ES-I3 (cell line): Measurements from ENCODE around the gene CTU1.

ENCODE experiments used
- H3K36me3 ChIP-seq: 2 replicates; pipeline ENCODE4 v1.6.1; 2013; ENCODE audit warnings: mild to moderate bottlenecking, low read length, control low read depth, moderate library complexity; ENCODE audit not compliant: insufficient read depth
- H3K4me1 ChIP-seq: 2 replicates; pipeline ENCODE4 v1.6.1; 2013; ENCODE audit warnings: mild to moderate bottlenecking, control low read depth, low read length; ENCODE audit not compliant: insufficient read depth
- H3K9ac ChIP-seq: 2 replicates; pipeline ENCODE4 v1.6.1; 2013; ENCODE audit warnings: low read depth, mild to moderate bottlenecking, low read length, moderate library complexity
- H3K9me3 ChIP-seq: 2 replicates; pipeline ENCODE4 v1.6.1; 2013; ENCODE audit warnings: mild to moderate bottlenecking, low read length, moderate library complexity; ENCODE audit not compliant: control insufficient read depth, insufficient read depth

The CTU1 gene

DNA sequence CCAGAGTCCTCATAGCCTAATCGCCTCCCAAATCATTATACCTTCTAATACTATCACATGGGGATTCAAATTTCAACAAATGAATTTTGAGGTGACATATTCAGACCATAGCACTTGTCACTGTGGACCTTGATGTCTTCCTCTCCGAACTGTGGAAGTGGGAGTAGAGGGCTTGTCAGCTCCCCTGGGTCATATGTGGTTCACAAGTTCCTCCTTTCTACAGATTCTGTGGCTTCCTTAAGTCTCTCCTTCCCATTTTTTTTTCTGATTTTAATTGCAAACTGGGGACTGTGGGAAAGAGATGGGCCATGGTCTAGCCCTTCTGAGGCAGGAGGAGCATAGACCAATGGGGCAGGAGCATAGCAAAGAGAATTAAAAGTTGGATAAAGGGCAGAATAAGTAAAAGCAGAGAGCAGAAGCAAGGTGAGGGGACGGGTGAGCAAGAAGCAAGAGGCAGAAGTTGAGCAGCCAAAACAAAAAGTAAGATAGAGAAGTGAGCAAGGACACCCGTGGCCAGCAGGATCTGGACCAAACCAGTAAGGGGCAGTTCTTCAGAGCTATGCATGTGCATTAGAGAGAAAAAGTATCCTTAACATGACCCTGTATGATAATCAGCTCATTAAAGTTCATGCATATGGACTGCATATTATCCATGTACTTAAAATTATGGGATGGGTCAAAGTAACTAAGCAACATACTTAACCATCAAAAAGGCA, 31.2 kb upstream of the CTU1 start:
- Histone ChIP-seq H3K9me3 (no peaks in the 10 kb centered on the region), H3K9ac (no peak overlapping the region), H3K4me1 (peaks cover 4% of the 10 kb centered on the region; the same call in 1 of the 2 replicates), H3K36me3 (no peaks in the 10 kb centered on the region)

DNA sequence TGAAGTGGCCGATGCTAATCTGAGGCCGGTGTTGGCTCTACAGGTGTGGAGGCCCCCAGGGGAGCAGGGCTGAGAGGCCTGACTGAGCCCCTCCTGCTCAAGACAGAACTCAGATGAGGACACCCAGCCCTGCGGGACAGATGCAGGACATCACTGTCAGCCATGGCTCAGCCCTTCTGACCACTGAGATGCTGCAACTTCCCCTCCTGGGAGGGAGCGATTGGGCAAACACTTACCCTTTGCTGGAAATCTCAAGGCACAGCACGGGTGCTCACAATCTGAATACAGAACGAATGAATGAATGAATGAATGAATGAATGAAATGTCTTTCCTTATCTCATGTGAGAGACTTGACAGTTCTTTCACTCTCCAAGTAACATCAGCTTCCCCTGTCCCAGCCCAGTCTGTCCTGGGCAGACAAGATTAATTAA, 30.4 kb upstream of the CTU1 start:
- peaks cover 4% of the 10 kb centered on the region; the same call in 1 of the 2 replicates for H3K4me1 ChIP-seq
- H3K36me3 ChIP-seq = no peaks in the 10 kb centered on the region
- H3K9me3 ChIP-seq = no peaks in the 10 kb centered on the region
- H3K9ac ChIP-seq = no peak overlapping the region

DNA sequence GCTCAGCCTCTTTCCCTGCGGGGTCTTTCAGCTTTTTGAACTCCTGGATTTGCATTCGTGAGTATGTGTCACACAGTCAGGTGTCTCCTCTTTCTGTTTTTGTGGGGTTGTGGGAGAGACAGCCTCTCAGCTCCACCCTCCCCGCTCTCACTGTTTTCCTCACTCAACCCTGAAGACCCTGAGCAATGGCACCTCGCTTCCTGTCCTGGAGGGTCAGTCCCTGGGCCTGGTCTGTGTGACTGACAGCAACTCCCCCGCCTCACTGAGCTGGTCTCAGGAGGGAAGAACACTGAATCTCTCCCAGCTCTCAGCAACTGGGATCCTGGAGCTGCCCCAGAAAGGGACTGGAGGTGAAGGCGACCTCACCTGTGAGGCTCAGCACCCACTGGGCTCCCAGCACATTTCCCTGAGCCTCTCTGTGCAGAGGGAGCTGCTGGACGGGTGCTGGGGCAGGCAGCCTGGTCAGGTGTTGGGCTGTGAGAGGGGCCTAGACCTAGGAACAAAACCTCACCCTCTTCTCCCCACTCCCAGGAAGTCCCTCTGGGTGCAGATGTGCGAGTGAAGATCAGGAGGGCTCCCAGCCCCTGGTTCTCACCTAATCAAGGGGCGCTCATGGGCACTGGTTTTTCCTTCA, 29.7 kb upstream of the CTU1 start:
- H3K4me1 ChIP-seq = peaks cover 4% of the 10 kb centered on the region; the same call in 1 of the 2 replicates
- no peak overlapping the region for H3K9ac ChIP-seq
- H3K9me3 ChIP-seq = no peaks in the 10 kb centered on the region
- no peaks in the 10 kb centered on the region for H3K36me3 ChIP-seq

DNA sequence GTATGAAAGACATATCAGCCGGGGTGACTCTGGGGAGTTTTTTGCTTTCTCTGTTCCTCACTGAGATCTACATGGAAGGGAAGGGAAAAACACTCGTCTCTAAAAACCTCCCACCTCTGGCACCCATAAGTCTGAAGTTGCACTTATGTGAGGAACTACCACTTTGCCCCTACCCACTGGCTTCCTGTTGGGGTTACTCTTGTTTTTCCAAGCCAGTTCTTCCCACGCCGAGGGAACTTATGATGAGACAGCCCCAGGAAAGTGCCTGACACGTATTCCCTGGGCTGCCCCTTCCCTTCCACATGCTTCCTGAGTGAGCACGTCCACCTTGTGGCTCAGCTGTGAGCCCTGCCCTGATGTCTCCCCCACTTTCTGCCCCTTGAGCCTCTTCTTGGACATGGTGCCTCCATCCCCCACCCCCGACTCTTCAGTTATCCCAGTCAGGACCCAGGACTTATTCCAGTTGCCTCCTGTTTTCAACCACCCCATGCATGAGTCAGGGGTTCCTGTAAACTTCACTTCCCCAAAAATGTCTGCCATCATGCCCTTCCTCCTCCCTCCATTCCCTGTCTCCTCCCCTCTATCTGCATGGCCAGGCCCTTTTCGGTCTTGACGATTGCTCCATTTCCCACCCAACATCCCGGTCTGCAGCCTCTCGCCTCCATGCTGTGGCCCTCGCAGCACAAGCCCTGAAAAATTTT, 28.8 kb upstream of the CTU1 start:
- no peak overlapping the region for H3K9ac ChIP-seq

DNA sequence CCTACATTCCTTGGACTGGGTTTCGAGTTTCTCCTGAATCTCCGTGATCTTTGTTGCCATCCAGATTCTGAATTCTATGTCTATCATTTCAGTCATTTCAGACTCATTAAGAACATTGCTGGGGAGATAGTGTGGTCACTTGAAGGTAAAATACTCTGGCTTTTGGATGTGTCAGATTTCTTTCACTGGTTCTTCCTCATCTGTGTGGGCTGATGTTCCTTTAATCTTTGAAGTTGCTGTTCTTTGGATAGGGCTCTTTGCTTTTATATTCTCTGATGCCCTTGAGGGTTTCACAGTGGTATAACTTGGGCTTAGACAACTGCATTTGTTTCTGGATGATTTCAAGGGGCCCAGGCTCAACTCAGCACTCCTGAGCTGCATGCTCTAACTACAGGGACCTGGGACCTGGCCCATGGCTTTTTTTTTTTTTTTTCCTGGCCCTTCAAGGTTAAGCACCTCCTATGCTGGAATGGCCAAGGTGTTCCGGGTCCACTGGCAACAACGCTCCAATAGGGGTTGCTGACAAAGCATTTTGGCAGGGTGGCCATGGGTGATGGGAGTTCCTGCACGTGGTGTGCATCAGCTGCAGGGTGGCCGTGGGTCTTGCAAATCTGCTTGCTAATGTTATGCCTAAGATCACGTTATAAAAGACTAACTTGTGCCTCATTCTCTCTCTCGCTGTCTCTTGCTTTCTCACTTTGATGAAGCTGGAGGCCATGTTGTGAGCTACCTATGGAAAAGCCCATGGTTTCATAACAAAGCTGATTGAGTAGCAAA, 28.0 kb upstream of the CTU1 start:
- Histone ChIP-seq H3K36me3 (no peaks in the 10 kb centered on the region), H3K9ac (no peak overlapping the region), H3K4me1 (peaks cover 4% of the 10 kb centered on the region; the same call in 1 of the 2 replicates), H3K9me3 (no peaks in the 10 kb centered on the region)

More for the DNA sequence above, 28.8 kb upstream of the CTU1 start:
- no peaks in the 10 kb centered on the region for H3K36me3 ChIP-seq
- H3K9me3 ChIP-seq = no peaks in the 10 kb centered on the region
- H3K4me1 ChIP-seq = peaks cover 4% of the 10 kb centered on the region; the same call in 1 of the 2 replicates

DNA sequence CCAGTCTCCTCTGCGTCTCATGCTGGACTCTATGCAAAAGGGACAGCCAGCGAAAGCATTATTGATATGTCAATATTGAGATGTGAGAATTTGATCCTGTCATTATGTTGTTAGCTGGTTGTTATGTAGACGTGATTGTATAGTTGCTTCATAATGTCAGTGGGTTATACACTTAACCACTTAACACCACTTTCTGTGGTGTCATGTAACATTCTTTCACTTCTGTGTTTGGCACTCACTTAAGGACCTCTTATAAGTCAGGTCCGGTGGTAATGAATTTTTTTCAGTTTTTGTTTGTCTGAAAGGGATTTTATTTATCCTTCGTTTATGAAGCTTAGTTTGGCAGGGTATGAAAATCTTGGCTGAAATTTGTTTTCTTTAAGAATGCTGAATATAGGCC, 26.8 kb upstream of the CTU1 start:
- Histone ChIP-seq H3K9me3 (no peaks in the 10 kb centered on the region), H3K4me1 (no peaks in the 10 kb centered on the region)

DNA sequence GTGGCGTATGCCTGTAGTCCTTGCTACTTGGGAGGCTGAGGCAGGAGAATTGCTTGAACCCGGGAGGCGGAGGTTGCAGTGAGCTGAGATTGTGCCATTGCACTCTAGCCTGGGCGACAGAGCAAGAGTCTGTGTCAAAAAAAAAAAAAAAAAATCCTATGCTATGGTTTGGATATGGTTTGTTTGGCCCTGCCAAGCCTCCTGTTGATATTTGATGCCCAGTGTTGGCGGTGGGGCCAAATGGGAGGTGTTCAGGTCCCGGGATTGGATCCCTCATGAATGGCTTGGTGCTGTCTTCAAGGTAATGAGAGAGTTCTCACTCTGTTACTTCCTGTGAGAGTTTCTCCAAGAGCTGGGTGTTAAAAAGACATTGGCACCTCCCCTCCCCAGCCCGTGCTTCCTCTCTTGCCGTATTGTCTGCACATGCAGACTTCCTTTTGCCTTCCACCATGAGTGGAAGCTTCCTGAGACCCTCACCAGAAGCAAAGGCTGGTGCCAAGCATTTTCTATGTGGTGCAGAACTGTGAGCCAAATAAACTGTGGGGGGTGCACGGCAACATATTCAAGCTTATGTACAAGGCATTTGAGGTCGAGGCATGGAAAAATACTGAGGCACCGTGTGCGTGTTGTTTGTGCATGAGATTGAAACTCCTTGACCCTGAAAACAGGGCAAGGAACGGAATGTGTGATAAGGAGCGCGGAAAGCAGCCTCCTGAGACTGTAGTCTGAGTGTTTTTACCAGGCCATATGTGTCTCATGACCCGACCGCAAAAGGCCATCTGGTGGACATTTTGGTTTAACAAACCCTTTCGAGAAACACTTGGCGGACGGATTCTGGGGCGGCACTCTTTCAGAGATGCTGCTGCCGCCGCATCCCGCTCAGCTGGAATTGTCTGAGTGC, 23.8 kb upstream of the CTU1 start:
- Histone ChIP-seq H3K9me3 (no peaks in the 10 kb centered on the region), H3K4me1 (no peaks in the 10 kb centered on the region), H3K36me3 (no peaks in the 10 kb centered on the region), H3K9ac (no peak overlapping the region)

More for the DNA sequence above, 26.8 kb upstream of the CTU1 start:
- H3K9ac ChIP-seq = no peak overlapping the region
- no peaks in the 10 kb centered on the region for H3K36me3 ChIP-seq

DNA sequence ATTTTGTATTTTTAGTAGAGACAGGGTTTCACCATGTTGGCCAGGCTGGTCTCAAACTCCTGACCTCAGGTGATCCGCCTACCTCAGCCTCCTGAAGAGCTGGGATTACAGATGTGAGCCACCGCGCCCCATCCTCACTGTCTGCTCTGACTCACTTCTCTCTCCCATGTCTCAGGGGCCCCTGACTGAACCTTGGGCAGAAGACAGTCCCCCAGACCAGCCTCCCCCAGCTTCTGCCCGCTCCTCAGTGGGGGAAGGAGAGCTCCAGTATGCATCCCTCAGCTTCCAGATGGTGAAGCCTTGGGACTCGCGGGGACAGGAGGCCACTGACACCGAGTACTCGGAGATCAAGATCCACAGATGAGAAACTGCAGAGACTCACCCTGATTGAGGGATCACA, 21.5 kb upstream of the CTU1 start:
- Histone ChIP-seq H3K9me3 (no peaks in the 10 kb centered on the region), H3K9ac (no peak overlapping the region), H3K4me1 (no peaks in the 10 kb centered on the region), H3K36me3 (no peaks in the 10 kb centered on the region)

DNA sequence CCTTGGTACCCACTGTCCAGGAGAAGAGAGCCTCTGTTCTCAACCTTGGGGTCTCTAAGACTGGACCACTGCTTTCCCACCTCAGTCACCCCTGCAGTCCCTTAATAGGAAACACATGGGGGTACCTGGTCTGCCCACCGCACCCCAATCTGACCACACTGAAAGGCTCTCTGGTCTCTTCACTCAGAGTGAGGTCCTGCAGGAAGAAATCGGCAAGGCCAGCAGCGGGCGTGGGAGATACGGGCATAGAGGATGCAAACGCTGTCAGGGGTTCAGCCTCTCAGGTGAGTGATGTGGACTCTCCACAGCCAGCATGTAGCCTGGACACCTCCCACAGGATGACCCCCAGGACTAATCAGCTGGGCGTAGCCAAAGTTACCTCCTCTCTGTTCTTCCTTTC, 20.0 kb upstream of the CTU1 start:
- Histone ChIP-seq H3K9me3 (no peaks in the 10 kb centered on the region), H3K9ac (no peak overlapping the region), H3K4me1 (no peaks in the 10 kb centered on the region), H3K36me3 (no peaks in the 10 kb centered on the region)

DNA sequence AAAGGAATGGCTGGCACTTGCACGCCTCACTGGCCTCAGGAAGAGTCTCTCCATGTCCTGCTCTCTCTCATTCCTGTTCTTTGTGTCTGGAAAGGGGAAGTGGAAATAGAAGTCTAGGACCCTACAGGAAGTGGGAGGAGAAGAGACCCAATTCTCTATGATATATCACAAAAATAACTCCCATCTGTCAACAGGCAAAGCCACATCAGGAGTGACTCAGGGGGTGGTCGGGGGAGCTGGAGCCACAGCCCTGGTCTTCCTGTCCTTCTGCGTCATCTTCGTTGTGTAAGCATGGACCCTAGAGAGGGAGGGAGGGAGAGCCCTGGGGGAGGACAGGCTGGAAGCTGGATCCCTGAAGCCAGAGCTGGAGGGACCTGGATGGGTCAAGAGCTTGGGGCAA, 19.5 kb upstream of the CTU1 start:
- H3K4me1 ChIP-seq = peaks cover under 1% of the 10 kb centered on the region; the same call in 1 of the 2 replicates
- H3K36me3 ChIP-seq = no peaks in the 10 kb centered on the region
- no peak overlapping the region for H3K9ac ChIP-seq
- H3K9me3 ChIP-seq = no peaks in the 10 kb centered on the region

DNA sequence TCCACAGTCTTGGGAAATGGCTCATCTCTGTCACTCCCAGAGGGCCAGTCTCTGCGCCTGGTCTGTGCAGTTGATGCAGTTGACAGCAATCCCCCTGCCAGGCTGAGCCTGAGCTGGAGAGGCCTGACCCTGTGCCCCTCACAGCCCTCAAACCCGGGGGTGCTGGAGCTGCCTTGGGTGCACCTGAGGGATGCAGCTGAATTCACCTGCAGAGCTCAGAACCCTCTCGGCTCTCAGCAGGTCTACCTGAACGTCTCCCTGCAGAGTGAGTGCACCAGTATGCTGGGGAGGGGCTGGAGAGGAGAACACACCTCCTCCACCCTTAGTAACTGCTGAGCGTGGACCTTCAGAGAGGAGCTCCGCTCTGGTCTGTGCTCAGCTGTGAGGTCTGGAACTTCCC, 18.8 kb upstream of the CTU1 start:
- Histone ChIP-seq H3K36me3 (no peaks in the 10 kb centered on the region), H3K9me3 (no peaks in the 10 kb centered on the region), H3K9ac (no peak overlapping the region), H3K4me1 (peaks cover 4% of the 10 kb centered on the region; the same call in 1 of the 2 replicates)

DNA sequence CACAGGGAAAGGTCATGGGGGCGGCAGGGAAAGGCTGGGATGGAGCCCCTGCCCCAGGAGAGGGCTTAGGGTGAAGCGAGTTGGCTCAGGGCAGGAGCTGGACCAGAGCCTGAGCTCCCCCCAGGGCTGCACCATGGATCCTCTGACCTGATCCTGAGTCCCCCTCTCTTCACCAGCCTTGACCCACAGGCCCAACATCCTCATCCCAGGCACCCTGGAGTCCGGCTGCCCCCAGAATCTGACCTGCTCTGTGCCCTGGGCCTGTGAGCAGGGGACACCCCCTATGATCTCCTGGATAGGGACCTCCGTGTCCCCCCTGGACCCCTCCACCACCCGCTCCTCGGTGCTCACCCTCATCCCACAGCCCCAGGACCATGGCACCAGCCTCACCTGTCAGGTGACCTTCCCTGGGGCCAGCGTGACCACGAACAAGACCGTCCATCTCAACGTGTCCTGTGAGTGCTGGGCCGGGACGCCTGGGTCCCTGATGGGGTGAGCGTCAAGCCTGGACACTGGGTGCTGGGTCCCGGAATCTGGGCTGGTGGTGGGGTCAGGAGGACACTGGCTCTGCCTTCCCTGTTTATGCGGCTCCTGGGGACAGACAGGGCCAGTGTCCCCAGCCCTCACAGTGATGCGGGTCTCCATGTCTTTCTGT, 17.3 kb upstream of the CTU1 start:
- no peaks in the 10 kb centered on the region for H3K9me3 ChIP-seq
- H3K4me1 ChIP-seq = peaks cover 4% of the 10 kb centered on the region; the same call in 1 of the 2 replicates
- no peak overlapping the region for H3K9ac ChIP-seq
- no peaks in the 10 kb centered on the region for H3K36me3 ChIP-seq

DNA sequence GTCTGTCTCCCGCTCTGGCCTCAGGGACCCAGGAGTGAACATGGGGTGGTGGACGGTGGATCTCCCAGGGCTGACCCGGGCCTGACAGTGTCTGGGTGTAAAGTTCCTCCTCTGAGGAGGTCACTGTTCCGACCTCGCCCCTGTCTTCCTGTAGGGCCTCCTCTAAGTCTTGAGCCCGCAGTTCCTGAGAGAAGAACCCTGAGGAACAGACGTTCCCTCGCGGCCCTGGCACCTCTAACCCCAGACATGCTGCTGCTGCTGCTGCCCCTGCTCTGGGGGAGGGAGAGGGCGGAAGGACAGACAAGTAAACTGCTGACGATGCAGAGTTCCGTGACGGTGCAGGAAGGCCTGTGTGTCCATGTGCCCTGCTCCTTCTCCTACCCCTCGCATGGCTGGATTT, 16.5 kb upstream of the CTU1 start, which contains the start of gene SIGLEC9:
SIGLEC9 (plus strand) TSS at position 178 of the 400 bp plus-strand sequence; CDS start at position 247, 69 bp downstream.
- Histone ChIP-seq H3K9ac (no peak within 1 kb of the TSS), H3K9me3 (no peaks in the 10 kb centered on the region), H3K36me3 (no peaks in the 10 kb centered on the region), H3K4me1 (peaks cover 4% of the 10 kb centered on the region; the same call in 1 of the 2 replicates)
